HG03066 (cell line): ENCODE measurements around the gene BPIFA2.
"Not testable (repeated sequence)": the region's sequence is repeated elsewhere in the genome, so short reads cannot be mapped to it uniquely, and the experiment has no call there.

Experiments
- ATAC-seq: cut with Tn5 transposase; IDR thresholded peaks from one replicate; pipeline ENCODE4 v1.9.1; 2021; ENCODE audit warnings: low read depth; ENCODE audit not compliant: unreplicated experiment

The BPIFA2 gene

DNA sequence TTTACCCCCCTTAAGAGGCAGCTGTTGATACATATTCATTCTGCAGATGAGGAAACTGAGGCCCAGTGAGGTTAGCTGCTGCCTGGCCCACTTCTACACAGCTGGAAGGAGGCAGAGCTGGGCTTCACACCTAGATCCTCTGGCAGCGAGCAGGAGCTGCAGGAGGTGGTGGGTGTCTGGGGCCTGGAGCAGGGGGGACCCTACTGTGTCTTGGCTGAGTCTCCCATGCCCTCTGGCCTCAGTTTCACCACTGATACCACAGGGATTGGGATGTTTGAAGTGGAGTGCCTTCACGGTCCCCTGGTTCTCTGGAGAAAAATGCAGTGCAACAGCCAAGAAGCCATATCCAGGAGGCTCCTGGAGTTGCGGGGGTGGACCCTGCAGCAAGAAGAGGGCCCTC, 8.2 kb upstream of the BPIFA2 start:
- ATAC-seq, result no peak

DNA sequence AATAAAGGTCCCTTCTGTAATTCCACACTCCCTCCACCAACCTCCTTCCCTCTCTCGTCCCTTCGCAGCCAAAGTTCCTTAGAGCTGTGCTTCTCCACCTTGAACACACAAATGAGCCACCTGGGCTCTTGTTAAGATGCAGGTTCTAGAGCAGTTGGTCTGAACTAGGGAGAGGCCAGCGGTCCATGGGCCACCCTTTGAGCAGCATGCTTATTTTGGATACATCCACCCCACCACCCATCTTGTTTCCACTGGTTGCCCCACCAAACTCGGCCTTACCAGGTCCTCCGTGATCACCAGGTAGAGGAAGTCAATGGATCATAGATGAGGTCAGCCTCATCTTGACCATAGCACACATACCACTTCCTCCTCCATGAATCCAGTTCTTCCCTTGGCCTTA, 7.3 kb upstream of the BPIFA2 start:
- no peak for ATAC-seq

DNA sequence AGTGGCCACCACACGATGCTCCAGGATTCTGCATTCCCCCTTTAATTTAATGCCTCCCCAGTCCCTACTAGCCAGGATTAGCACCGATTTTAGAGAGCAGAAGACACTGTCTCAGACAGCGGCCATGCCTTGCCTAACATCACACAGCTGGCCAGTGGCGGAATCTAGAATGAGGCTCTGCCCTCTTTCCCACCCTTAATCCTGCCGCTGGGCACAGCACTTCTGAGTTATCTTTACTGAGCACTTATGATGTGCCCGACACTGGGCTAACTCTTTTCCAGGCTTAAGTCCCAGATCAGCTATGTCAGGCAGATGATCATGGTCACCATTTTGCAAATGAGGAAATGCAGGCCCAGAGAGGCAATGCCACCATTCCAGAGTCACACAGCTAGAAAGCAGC, 5.6 kb upstream of the BPIFA2 start:
- no peak for ATAC-seq

- ATAC-seq, result no peak
Measured at GRCh38 chr20:33162753-33163152, 5.2 kb upstream of the BPIFA2 start.

- no peak for ATAC-seq
Measured at GRCh38 chr20:33163856-33164762, 3.9 kb upstream of the BPIFA2 start.

GRCh38 chr20:33164763-33165095, 3.2 kb upstream of the BPIFA2 start:
- ATAC-seq, result no peak

DNA sequence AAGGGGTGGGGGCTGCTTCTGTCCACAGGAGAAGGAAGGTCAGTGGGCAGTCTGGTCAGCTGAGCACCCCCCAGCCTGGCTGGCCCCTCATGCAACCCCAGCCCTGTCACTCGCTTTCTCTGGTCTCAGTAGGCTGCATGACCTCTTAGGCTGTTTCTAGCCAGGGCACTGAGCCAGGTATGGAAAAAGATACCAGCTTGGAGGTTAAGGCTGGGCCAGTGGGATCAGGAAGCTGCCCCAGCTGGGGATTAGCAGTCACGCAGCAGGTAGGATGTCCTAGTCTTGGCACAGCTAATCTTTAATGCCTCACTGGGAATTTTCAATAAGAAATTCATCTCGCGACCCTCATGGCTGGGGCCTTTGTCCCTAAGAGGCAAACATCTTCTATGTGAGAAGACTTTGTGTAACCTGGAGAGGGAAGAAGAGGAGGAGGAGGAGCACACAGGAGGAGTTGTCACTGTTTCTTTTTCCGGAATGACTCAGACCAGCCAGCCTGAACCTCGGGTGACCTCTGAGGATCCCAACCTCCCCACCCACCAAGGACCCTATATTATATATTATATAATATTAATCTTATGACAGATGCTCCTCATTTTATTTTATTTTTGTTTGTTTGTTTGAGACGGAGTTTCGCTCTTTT, 2.4 kb upstream of the BPIFA2 start:
- ATAC-seq, result no peak

DNA sequence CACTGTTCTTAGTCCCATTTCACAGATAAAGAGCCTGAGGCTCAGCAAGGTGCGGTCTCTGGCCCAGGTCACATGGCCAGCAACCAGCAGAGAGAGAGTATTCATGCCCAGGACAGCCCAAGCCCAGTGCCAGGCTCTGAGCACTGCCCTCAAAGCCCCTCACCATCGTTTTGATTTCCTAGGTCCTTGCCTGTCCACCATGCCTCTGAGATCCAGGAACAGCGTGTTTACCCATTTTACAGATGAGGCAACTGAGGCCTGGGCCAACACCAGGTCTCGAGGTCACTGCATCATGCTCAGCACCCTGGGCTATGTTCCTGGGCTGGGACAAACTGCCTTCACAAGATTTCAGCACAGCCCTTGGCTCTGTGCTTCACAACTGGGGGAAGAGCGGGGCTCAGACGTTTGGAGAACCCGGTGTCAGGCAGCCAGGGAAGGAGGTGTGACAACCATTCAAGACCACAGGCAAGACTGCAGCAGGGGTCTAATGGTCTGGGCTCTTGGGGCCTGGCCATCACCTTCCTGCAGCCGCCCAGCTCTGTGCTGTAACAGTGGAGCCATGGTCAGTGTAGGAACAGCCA, 1.3 kb upstream of the BPIFA2 start:
- ATAC-seq, result no peak

DNA sequence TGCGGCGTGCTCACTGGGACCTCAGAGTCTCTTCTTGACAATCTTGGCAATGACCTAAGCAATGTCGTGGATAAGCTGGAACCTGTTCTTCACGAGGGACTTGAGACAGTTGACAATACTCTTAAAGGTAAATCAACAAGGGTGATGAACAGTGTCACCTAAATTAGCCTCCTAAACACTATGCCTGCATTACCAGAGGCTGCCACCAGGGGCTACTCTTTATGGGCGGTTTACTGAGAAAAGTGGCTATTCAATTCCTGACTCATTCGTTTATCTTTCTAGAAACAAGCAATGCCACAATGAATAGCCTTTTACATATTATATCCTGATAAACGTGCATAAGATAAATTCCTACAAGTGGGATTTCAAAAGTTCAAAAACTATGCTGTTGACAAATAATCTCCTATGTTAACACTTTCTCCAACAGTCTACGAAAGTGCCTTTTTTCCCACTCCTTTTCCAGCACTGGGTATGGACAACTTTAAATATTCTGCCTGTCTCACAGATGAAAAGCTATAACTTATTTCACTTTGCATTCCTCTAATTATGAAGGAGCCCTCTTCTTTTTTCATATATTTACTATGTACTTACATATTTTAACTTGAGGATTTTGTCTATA, 1.3 kb downstream of the BPIFA2 start:
- ATAC-seq, result no peak

DNA sequence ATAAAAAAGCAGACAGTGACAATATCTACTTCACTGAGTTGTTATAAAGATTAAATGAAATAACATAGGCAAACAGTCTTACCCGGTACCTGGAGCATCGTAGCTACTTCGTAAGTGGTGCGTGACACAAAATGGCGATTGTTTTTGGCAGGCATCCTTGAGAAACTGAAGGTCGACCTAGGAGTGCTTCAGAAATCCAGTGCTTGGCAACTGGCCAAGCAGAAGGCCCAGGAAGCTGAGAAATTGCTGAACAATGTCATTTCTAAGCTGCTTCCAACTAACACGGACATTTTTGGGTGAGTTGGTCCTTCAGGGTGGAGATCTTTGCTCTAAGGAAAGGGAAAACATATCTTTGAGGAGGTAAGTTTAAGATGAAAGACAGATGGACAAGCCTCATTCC, 4.8 kb downstream of the BPIFA2 start:
- no peak for ATAC-seq

DNA sequence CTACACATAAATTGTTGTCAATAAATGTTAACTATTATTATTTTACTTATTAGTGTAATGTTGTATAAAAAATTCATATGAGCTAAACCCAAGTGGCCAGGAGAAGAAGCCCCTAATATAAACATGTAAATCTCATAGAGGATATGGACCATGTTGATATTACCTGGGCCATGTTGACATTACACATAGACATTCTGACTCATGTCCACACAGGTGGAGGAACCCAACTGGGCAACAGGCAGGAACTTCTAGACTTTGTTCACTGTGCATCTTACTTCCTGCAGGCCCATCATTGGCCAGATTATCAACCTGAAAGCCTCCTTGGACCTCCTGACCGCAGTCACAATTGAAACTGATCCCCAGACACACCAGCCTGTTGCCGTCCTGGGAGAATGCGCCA, 7.2 kb downstream of the BPIFA2 start:
- ATAC-seq, result no peak

- ATAC-seq, result no peak
Measured at GRCh38 chr20:33176101-33176500, 8.1 kb downstream of the BPIFA2 start.

DNA sequence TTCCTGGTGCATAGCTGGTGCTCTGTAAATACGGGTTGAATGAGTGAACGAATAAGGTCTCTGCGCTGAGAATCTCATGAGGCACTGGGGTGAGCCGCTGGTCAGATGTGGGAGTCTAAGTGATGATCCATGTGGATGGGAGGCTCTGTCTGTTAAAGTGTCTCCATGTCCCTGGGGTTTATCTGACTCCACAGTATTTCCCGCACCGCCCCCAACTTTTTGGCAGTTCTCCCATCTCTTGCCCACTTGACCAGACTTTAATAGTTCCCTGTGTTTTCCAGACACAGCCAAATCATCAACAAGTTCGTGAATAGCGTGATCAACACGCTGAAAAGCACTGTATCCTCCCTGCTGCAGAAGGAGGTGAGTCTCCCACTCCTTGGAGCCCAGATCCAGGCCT, 9.9 kb downstream of the BPIFA2 start:
- no peak for ATAC-seq

DNA sequence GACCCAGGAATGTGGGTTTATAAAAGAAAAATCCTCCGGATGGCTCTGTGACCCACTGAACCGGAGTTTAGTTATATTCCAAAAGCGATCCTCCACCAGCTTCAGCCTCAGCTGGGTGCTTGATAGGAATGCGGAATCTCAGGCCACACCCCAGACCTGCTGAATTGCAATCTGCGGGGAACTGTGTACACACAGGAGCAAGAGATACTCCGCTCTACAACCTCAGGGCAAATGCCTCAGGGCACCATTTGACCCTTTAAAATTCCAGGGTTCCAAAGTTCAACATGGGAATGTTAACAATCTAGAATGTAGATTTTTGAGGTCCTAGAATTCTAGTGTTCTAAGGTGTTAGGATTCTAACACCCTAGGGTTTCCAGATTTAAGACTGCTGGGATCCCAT, 10.8 kb downstream of the BPIFA2 start:
- no peak for ATAC-seq

GRCh38 chr20:33180169-33180568, 12.2 kb downstream of the BPIFA2 start:
- no peak for ATAC-seq

DNA sequence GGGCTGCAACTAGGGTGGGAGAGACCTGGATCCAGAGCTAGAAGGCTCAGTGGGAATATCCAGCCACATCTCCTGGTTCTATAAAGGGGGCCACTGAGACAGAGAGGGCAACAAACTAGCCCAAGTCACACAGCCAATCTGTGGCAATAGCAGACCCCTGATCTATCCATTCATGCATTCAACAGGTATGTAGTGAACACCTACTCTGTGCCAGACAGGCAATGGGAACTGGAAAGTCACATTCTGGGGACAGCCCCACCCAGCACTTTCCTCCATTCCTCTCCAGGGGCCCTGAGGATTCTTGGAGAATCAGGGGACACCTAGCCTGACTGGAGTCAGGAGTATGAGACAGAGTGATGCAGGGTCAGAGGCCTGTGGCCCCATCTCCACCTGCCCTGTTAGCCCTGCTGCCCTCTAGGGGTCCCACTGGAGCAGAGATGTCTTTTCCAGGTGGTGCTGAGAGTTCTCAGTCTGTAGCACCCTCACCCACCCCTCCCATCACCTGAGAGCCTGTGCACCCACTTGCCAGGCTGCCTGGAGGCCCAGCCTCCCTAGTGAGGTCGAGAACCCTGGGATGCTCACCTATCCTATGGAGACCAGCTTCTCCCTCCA, 13.6 kb downstream of the BPIFA2 start:
- ATAC-seq, result no peak

GRCh38 chr20:33183312-33183711, 15.4 kb downstream of the BPIFA2 start:
- ATAC-seq, result no peak

DNA sequence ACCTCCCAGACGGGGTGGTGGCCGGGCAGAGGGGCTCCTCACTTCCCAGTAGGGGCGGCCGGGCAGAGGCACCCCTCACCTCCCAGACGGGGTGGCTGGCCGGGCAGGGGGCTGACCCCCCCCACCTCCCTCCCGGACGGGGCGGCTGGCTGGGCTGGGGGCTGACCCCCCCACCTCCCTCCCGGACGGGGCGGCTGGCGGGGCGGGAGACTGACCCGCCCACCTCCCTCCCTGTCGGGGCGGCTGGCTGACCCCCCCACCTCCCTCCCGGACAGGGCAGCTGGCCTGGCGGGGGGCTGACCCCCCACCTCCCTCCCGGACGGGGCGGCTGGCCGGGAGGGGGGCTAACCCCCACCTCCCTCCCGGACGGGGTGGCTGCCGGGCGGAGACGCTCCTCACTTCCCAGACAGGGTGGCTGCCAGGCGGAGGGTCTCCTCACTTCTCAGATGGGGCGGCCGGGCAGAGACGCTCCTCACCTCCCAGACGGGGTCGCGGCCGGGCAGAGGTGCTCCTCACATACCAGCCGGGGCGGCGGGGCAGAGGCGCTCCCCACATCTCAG, 17.2 kb downstream of the BPIFA2 start:
- ATAC-seq, result not testable (repeated sequence)

DNA sequence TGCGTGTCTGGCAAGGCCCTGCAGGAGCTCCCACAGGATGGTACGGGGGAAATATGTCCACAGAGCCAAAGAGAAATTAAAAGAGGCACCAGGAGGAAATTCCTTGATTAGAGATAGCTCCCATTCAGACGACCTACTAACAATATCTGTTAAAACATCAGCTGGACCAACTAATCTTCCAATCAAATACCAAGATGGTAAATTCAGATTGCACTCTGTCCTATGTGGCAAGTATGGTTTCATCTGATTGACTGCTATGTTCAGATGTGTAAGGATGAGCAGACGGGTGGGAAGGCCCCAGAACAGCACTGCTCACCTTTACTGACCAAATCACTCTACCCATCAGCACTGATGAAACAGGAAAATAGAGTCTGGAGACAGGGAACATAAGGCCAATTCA, 19.5 kb downstream of the BPIFA2 start:
- ATAC-seq, result no peak

GRCh38 chr20:33188421-33188820, 20.5 kb downstream of the BPIFA2 start:
- ATAC-seq, result no peak

DNA sequence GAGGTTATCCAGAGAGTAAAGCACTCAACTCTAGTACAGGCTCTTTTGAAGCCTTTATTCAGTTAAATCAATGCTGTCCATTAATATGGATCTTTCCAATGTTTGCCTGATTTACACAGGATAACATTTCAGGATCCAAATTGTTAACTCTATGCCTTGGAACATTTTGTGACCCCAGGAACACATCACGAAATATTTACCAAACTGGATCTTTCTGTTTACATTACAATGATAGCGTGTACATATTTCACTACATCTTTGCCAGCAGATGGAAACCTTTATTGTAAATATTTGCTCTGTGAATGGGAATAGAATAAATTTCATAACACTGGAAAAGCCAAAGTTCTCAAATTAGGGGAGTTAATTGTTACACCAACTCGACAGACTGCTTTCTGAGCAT, 23.5 kb downstream of the BPIFA2 start:
- ATAC-seq, result no peak
